Upper lobe of left lung (tissue), 4 donors: Measurements from ENCODE around the gene CPM.

ENCODE experiments used
- CTCF ChIP-seq, 6 experiments: fragments of 450-650 bp in 4 of 6; fragments of 200-600 bp in 2 of 6; sonication (generic) in 2 of 6; IDR thresholded peaks; one replicate each; pipeline ENCODE4 v1.5.1; 2016 to 2019; ENCODE audit warnings: antibody characterized with exemption in 6 of 6
- EP300 ChIP-seq, 4 donors: sonication (generic); formaldehyde crosslinking; IDR thresholded peaks; one replicate each; pipeline ENCODE4 v1.5.1; 2017; ENCODE audit warnings: antibody characterized with exemption in 4 of 4, control low read depth in 2 of 4
- POLR2A ChIP-seq, 4 donors: fragments of 450-650 bp; IDR thresholded peaks; one replicate each; pipeline ENCODE4 v1.5.1; 2016 to 2017; ENCODE audit warnings: antibody characterized with exemption in 4 of 4, mild to moderate bottlenecking in 2 of 4
- POLR2AphosphoS5 ChIP-seq, 2 donors: sonication (generic); formaldehyde crosslinking; IDR thresholded peaks; one replicate each; pipeline ENCODE4 v1.5.1; 2017; ENCODE audit warnings: antibody characterized with exemption in 2 of 2

DNA sequence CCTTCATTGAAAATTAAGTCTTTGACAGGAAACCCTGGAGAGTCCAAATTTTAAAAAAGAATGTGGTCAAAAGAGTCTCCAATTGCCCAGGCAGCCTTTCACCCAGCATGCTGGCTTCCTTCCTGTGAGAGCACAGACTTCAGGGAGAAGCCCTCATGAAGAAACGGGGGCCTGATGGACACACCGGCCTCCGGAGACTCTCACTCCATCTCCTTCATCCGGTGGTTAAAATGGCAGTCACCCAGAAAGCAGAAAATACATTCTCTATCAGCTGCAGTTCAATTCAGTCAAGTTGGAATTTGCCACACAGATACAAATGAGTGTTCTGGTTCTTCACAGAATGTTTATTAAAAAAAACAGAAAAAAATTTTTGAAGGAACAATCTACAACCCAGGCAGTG, 56.5 kb downstream of the CPM start:
- no peak for TF ChIP-seq EP300 (IDR thresholded peaks at IDR 0.05)
- TF ChIP-seq CTCF (IDR thresholded peaks at IDR 0.05), result no peak
- no peak for TF ChIP-seq POLR2AphosphoS5 (IDR thresholded peaks at IDR 0.05)
- no peak for TF ChIP-seq POLR2A (IDR thresholded peaks at IDR 0.05)
